Mesodermal cell (in vitro differentiated cells): ENCODE data around the gene HMCN2.
"Not testable (repeated sequence)": the region's sequence is repeated elsewhere in the genome, so short reads cannot be mapped to it uniquely, and the experiment has no call there.

Source experiments
- H3K27ac ChIP-seq: 2 replicates; pipeline ENCODE4 v1.7.0; 2013; ENCODE audit warnings: mild to moderate bottlenecking, low read depth, low read length, moderate library complexity; ENCODE audit not compliant: severe bottlenecking
- H3K36me3 ChIP-seq: 2 replicates; pipeline ENCODE4 v1.7.1; 2013; ENCODE audit warnings: mild to moderate bottlenecking, low read length, moderate library complexity; ENCODE audit not compliant: control insufficient read depth, insufficient read depth
- H3K4me1 ChIP-seq: one replicate; pipeline ENCODE4 v1.7.1; 2013; ENCODE audit warnings: mild to moderate bottlenecking, low read length; ENCODE audit not compliant: insufficient read depth, control insufficient read depth, poor library complexity, severe bottlenecking
- H3K4me3 ChIP-seq: 2 replicates; pipeline ENCODE4 v1.7.0; 2013; ENCODE audit warnings: low read length, control low read depth, mild to moderate bottlenecking; ENCODE audit not compliant: insufficient read depth, poor library complexity, severe bottlenecking; ENCODE audit errors: extremely low read depth
- H3K9me3 ChIP-seq: 2 replicates; pipeline ENCODE4 v1.7.1; 2013; ENCODE audit warnings: mild to moderate bottlenecking, low read length, moderate library complexity; ENCODE audit not compliant: control insufficient read depth
- WGBS, 2 experiments: methylation state at CpG; one replicate each; pipeline ENCODE4 v1.1.5; 2013; ENCODE audit warnings: missing lambda C conversion rate in 2 of 2; ENCODE audit not compliant: insufficient coverage in 2 of 2; 5-methylcytosine and 5-hydroxymethylcytosine counted together

The HMCN2 gene

GRCh38 chr9:130267930-130268329 is 2.4 kb downstream of the HMCN2 start:
- Histone ChIP-seq H3K36me3 (no peaks in the 10 kb centered on the region), H3K4me1 (peaks cover 23% of the 10 kb centered on the region), H3K27ac (no peak overlapping the region), H3K4me3 (no peak overlapping the region), H3K9me3 (no peaks in the 10 kb centered on the region)
- WGBS, 2 experiments, result 92 to 97% methylated on average over 5 of the region's 5 CpGs

- H3K36me3 ChIP-seq, result no peaks in the 10 kb centered on the region
- H3K4me1 ChIP-seq, result peaks cover 22% of the 10 kb centered on the region
- H3K9me3 ChIP-seq, result no peaks in the 10 kb centered on the region
- H3K4me3 ChIP-seq, result no peak overlapping the region
- no peak overlapping the region for H3K27ac ChIP-seq
- WGBS, 2 experiments, result 50 to 60% methylated on average over 5 to 11 of the region's 16 CpGs
These were observed 3.1 kb downstream of the HMCN2 start for GRCh38 chr9:130268521-130269211.

GRCh38 chr9:130271473-130271872 is 5.9 kb downstream of the HMCN2 start:
- Histone ChIP-seq H3K9me3 (no peaks in the 10 kb centered on the region), H3K4me3 (no peak overlapping the region), H3K4me1 (peaks cover 5% of the 10 kb centered on the region), H3K27ac (peak overlapping the region; percentile 29), H3K36me3 (no peaks in the 10 kb centered on the region)
- WGBS, 2 experiments, result 62% methylated on average over 4 of the region's 6 CpGs; no CpG with 5 or more reads in 1 of the 2 experiments

GRCh38 chr9:130275156-130275555 is 9.6 kb downstream of the HMCN2 start:
- Histone ChIP-seq H3K4me1 (peaks cover 5% of the 10 kb centered on the region), H3K36me3 (no peaks in the 10 kb centered on the region), H3K4me3 (no peak overlapping the region), H3K9me3 (no peaks in the 10 kb centered on the region), H3K27ac (no peak overlapping the region)
- 94 to 97% methylated on average over 5 to 9 of the region's 9 CpGs for WGBS, 2 experiments

- H3K4me1 ChIP-seq, result peaks cover 5% of the 10 kb centered on the region
- no peaks in the 10 kb centered on the region for H3K9me3 ChIP-seq
- no peak overlapping the region for H3K27ac ChIP-seq
- no peaks in the 10 kb centered on the region for H3K36me3 ChIP-seq
- no peak overlapping the region for H3K4me3 ChIP-seq
- 34 to 43% methylated on average over 3 of the region's 3 CpGs for WGBS, 2 experiments
These were observed 10.6 kb downstream of the HMCN2 start for GRCh38 chr9:130276121-130276520.

GRCh38 chr9:130276955-130277354 is 11.4 kb downstream of the HMCN2 start:
- 95 to 97% methylated on average over 9 to 11 of the region's 11 CpGs for WGBS, 2 experiments
- H3K36me3 ChIP-seq, result no peaks in the 10 kb centered on the region
- H3K9me3 ChIP-seq, result no peaks in the 10 kb centered on the region
- no peaks in the 10 kb centered on the region for H3K4me1 ChIP-seq
- H3K27ac ChIP-seq, result no peak overlapping the region
- no peak overlapping the region for H3K4me3 ChIP-seq

- H3K36me3 ChIP-seq, H3K9me3 ChIP-seq, H3K27ac ChIP-seq, H3K4me1 ChIP-seq, H3K4me3 ChIP-seq: not testable (repeated sequence)
- no CpG with 5 or more reads among the region's 1 CpG for WGBS, 2 experiments
These were observed 12.0 kb downstream of the HMCN2 start for GRCh38 chr9:130277525-130277924.

- Histone ChIP-seq H3K9me3 (no peaks in the 10 kb centered on the region), H3K4me1 (no peaks in the 10 kb centered on the region), H3K4me3 (no peak overlapping the region), H3K36me3 (no peaks in the 10 kb centered on the region), H3K27ac (no peak overlapping the region)
- 78 to 93% methylated on average over 3 of the region's 4 CpGs for WGBS, 2 experiments
These were observed 18.1 kb downstream of the HMCN2 start for GRCh38 chr9:130283539-130284248.

GRCh38 chr9:130284249-130284625 is 18.7 kb downstream of the HMCN2 start:
- WGBS, 2 experiments, result 92 to 93% methylated on average over 7 to 8 of the region's 10 CpGs

GRCh38 chr9:130284690-130285089 is 19.1 kb downstream of the HMCN2 start:
- Histone ChIP-seq H3K36me3 (no peaks in the 10 kb centered on the region), H3K9me3 (no peaks in the 10 kb centered on the region), H3K27ac (no peak overlapping the region), H3K4me1 (no peaks in the 10 kb centered on the region), H3K4me3 (no peak overlapping the region)
- 88 to 97% methylated on average over 5 to 6 of the region's 7 CpGs for WGBS, 2 experiments

More at GRCh38 chr9:130284249-130284625, 18.7 kb downstream of the HMCN2 start:
- Histone ChIP-seq H3K27ac (no peak overlapping the region), H3K4me3 (no peak overlapping the region), H3K4me1 (no peaks in the 10 kb centered on the region), H3K9me3 (no peaks in the 10 kb centered on the region), H3K36me3 (no peaks in the 10 kb centered on the region)

GRCh38 chr9:130285271-130285670 is 19.7 kb downstream of the HMCN2 start:
- 75 to 96% methylated on average over 5 to 8 of the region's 9 CpGs for WGBS, 2 experiments
- Histone ChIP-seq H3K4me3 (no peak overlapping the region), H3K9me3 (no peaks in the 10 kb centered on the region), H3K4me1 (no peaks in the 10 kb centered on the region), H3K27ac (no peak overlapping the region), H3K36me3 (no peaks in the 10 kb centered on the region)
